ENCODE data around the gene EIPR1.

GRCh38 chr2:3178578-3179031 is 199.0 kb downstream of the EIPR1 start:
- no peak for TF ChIP-seq ZNF274 (IDR thresholded peaks at IDR 0.05; ENCODE audit: low read depth, low read length)
- no peak for TF ChIP-seq SUZ12 (IDR thresholded peaks at IDR 0.05; ENCODE audit: extremely low read depth, insufficient read depth, insufficient read length)
- no peak for TF ChIP-seq YY1 (IDR thresholded peaks at IDR 0.05; ENCODE audit: insufficient read depth, insufficient read length)
